H1 (cell line): ENCODE data around the gene GUF1. TPM values are rescaled to one million over a fixed set of nuclear protein-coding genes. Genes with fewer than 3 reads are reported as not detected.

Source experiments
- CTCF ChIA-PET: fragments of 300-600 bp; sonication (Branson Sonifier 250); formaldehyde crosslinking; loops from one replicate; lab custom pipeline; 2021; ENCODE audit not compliant: partially characterized antibody; lab: Charles Lee
- POLR2A ChIA-PET: fragments of 300-600 bp; sonication (Branson Sonifier 250); formaldehyde crosslinking; loops from one replicate; lab custom pipeline; 2021; ENCODE audit warnings: inconsistent platforms; ENCODE audit not compliant: partially characterized antibody; lab: Charles Lee
- DNase-seq, 2 experiments: peaks; one replicate each; pipeline versions ENCODE4 v3.0.0 to v3.0.0-alpha.2; 2010 to 2022; ENCODE audit warnings: low spot score in 2 of 2, low read depth in 1 of 2, mixed read lengths in 1 of 2
- FAIRE-seq: peaks from 2 replicates; lab custom pipeline; 2011; peaks lifted over from hg19 to GRCh38; lab: Jason Lieb, UNC
- H2AFZ ChIP-seq: 2 replicates; pipeline ENCODE4 v1.8.1; 2012; ENCODE audit warnings: low read length, inconsistent platforms
- H2AK5ac ChIP-seq: 2 replicates; pipeline ENCODE4 v1.6.1; 2013; ENCODE audit warnings: low read depth, low read length
- H2BK120ac ChIP-seq: replicated peaks from 2 replicates; pipeline ENCODE3; 2013; ENCODE audit warnings: low read depth, low read length, inconsistent platforms
- H2BK12ac ChIP-seq: 2 replicates; pipeline ENCODE4 v1.6.1; 2013; ENCODE audit warnings: low read depth, low read length
- H2BK15ac ChIP-seq: 2 replicates; pipeline ENCODE4 v1.6.1; 2013; ENCODE audit warnings: low read length
- H2BK20ac ChIP-seq: 2 replicates; pipeline ENCODE4 v1.6.1; 2013; ENCODE audit warnings: low read length
- H2BK5ac ChIP-seq: 2 replicates; pipeline ENCODE4 v1.6.1; 2013; ENCODE audit warnings: low read depth, low read length
- H3K14ac ChIP-seq: 2 replicates; pipeline ENCODE4 v1.6.1; 2013; ENCODE audit warnings: inconsistent platforms; ENCODE audit not compliant: insufficient read length
- H3K18ac ChIP-seq: 2 replicates; pipeline ENCODE4 v1.6.1; 2013; ENCODE audit warnings: low read length; ENCODE audit errors: extremely low read depth
- H3K23ac ChIP-seq: 2 replicates; pipeline ENCODE4 v1.6.1; 2013; ENCODE audit warnings: inconsistent platforms; ENCODE audit not compliant: insufficient read length
- H3K23me2 ChIP-seq: 2 replicates; pipeline ENCODE4 v1.6.1; 2013; ENCODE audit warnings: low read depth, low read length
- H3K27ac ChIP-seq: 2 replicates; pipeline ENCODE4 v1.6.1; 2011; ENCODE audit warnings: low read depth, low read length, inconsistent platforms
- H3K27me3 ChIP-seq, 4 experiments: replicated peaks in 1 of 4; 1 replicate in 1 of 4; 2 replicates in 3 of 4; pipeline versions ENCODE4 v1.6.1 to v1.8.1; 2011 to 2013; ENCODE audit warnings: low read length in 3 of 4, mild to moderate bottlenecking in 3 of 4, inconsistent platforms in 2 of 4, mixed read lengths in 2 of 4, moderate library complexity in 1 of 4; ENCODE audit not compliant: control insufficient read depth in 3 of 4, insufficient read depth in 3 of 4; ENCODE audit errors: extremely low read depth in 1 of 4
- H3K36me3 ChIP-seq, 4 experiments: 2 replicates each; pipeline versions ENCODE4 v1.6.1 to v1.8.1; 2011 to 2013; ENCODE audit warnings: mild to moderate bottlenecking in 4 of 4, low read length in 3 of 4, moderate library complexity in 2 of 4, control low read depth in 1 of 4, inconsistent platforms in 1 of 4; ENCODE audit not compliant: insufficient read depth in 4 of 4, control insufficient read depth in 2 of 4
- H3K4ac ChIP-seq: replicated peaks from 2 replicates; pipeline ENCODE3; 2013; ENCODE audit warnings: low read length, low read depth, mixed read lengths, inconsistent platforms; ENCODE audit not compliant: insufficient read length
- H3K4me1 ChIP-seq, 4 experiments: replicated peaks in 1 of 4; 1 replicate in 1 of 4; 2 replicates in 3 of 4; pipeline versions ENCODE4 v1.6.1 to v1.8.1; 2011 to 2013; ENCODE audit warnings: low read length in 3 of 4, inconsistent platforms in 2 of 4, mixed read lengths in 1 of 4; ENCODE audit not compliant: insufficient read depth in 4 of 4, control insufficient read depth in 3 of 4
- H3K4me2 ChIP-seq, 2 experiments: 2 replicates each; pipeline versions ENCODE4 v1.6.1 to v1.8.1; 2011 to 2013; ENCODE audit warnings: low read depth in 2 of 2, low read length in 2 of 2, control low read depth in 1 of 2, inconsistent platforms in 1 of 2, mild to moderate bottlenecking in 1 of 2; ENCODE audit not compliant: insufficient read depth in 1 of 2
- H3K4me3 ChIP-seq, 4 experiments: fragments of 200-600, 300-600 bp in 1 of 4; sonication (generic), shearing (Covaris generic), sonication (Bioruptor Twin) in 1 of 4; 2 replicates each; pipeline versions ENCODE4 v1.5.1 to v1.8.1; 2011 to 2016; ENCODE audit warnings: low read length in 4 of 4, low read depth in 3 of 4, control low read depth in 2 of 4, inconsistent platforms in 2 of 4, mild to moderate bottlenecking in 2 of 4, mixed read lengths in 1 of 4, moderate library complexity in 1 of 4; ENCODE audit not compliant: insufficient read depth in 2 of 4; ENCODE audit errors: extremely low read depth in 1 of 4
- H3K56ac ChIP-seq: replicated peaks from 2 replicates; pipeline ENCODE3; 2013; ENCODE audit warnings: low read depth, mild to moderate bottlenecking, mixed read lengths, low read length, inconsistent platforms; ENCODE audit not compliant: insufficient read length
- H3K79me1 ChIP-seq: 2 replicates; pipeline ENCODE4 v1.6.1; 2013; ENCODE audit warnings: low read depth, low read length, control low read depth
- H3K79me2 ChIP-seq, 2 experiments: 2 replicates each; pipeline versions ENCODE4 v1.6.1 to v1.8.1; 2012 to 2013; ENCODE audit warnings: low read length in 2 of 2, mild to moderate bottlenecking in 2 of 2, inconsistent platforms in 1 of 2; ENCODE audit not compliant: insufficient read depth in 2 of 2, control insufficient read depth in 1 of 2
- H3K9ac ChIP-seq, 4 experiments: replicated peaks in 1 of 4; 1 replicate in 1 of 4; 2 replicates in 3 of 4; pipeline versions ENCODE4 v1.6.1 to v1.8.1; 2011 to 2013; ENCODE audit warnings: low read depth in 3 of 4, low read length in 3 of 4, control low read depth in 2 of 4, mild to moderate bottlenecking in 2 of 4, moderate library complexity in 2 of 4, inconsistent platforms in 1 of 4; ENCODE audit errors: extremely low read depth in 1 of 4
- H3K9me3 ChIP-seq, 2 experiments: 2 replicates each; pipeline versions ENCODE4 v1.6.1 to v1.8.1; 2012 to 2013; ENCODE audit warnings: mild to moderate bottlenecking in 2 of 2, moderate library complexity in 2 of 2, control low read depth in 1 of 2, inconsistent platforms in 1 of 2, low read depth in 1 of 2, low read length in 1 of 2, mixed read lengths in 1 of 2; ENCODE audit not compliant: insufficient read depth in 2 of 2
- H4K20me1 ChIP-seq, 2 experiments: replicated peaks in 1 of 2; 2 replicates each; pipeline versions ENCODE3 to v1.8.1; 2011 to 2013; ENCODE audit warnings: inconsistent platforms in 2 of 2, low read length in 2 of 2, mild to moderate bottlenecking in 1 of 2; ENCODE audit not compliant: insufficient read depth in 2 of 2, control insufficient read depth in 1 of 2
- H4K5ac ChIP-seq: 2 replicates; pipeline ENCODE4 v1.6.1; 2013; ENCODE audit warnings: low read length, low read depth, mixed read lengths, inconsistent platforms; ENCODE audit not compliant: insufficient read length
- H4K8ac ChIP-seq: 2 replicates; pipeline ENCODE4 v1.8.0; 2013; ENCODE audit warnings: mild to moderate bottlenecking, moderate library complexity, low read length, inconsistent platforms; ENCODE audit not compliant: insufficient read depth; ENCODE audit errors: extremely low read depth
- H4K91ac ChIP-seq: replicated peaks from 2 replicates; pipeline ENCODE3; 2013; ENCODE audit warnings: low read length, mixed read lengths, inconsistent platforms; ENCODE audit not compliant: insufficient read length
- BCL11A ChIP-seq, 2 experiments: IDR thresholded peaks; one replicate each; pipeline ENCODE4 v1.6.1; 2011; ENCODE audit warnings: low read depth in 2 of 2, low read length in 2 of 2, mild to moderate bottlenecking in 2 of 2
- CTBP2 ChIP-seq: IDR thresholded peaks from 2 replicates; pipeline ENCODE4 v1.7.0; 2011; ENCODE audit warnings: borderline replicate concordance, mild to moderate bottlenecking, moderate library complexity, mixed read lengths, low read length; ENCODE audit not compliant: insufficient read depth, insufficient read length
- JUN ChIP-seq: IDR thresholded peaks from 2 replicates; pipeline ENCODE4 v1.6.1; 2011; ENCODE audit warnings: low read depth, mild to moderate bottlenecking, improper control_type of control experiment, low read length
- KDM1A ChIP-seq: fragments of 200-600, 300-600 bp; sonication (generic); IDR thresholded peaks from 2 replicates; pipeline ENCODE4 v1.7.1; 2016; ENCODE audit warnings: mild to moderate bottlenecking, low read length, borderline replicate concordance
- PHF8 ChIP-seq: fragments of 200-600 bp; sonication (generic); conservative IDR thresholded peaks from 2 replicates; pipeline ENCODE4 v1.7.1; 2012; ENCODE audit warnings: low read depth, mild to moderate bottlenecking, inconsistent platforms, low read length, moderate library complexity
- RBBP5 ChIP-seq: IDR thresholded peaks from 2 replicates; pipeline ENCODE4 v1.7.1; 2012; ENCODE audit warnings: low read depth, mild to moderate bottlenecking, inconsistent platforms, low read length, moderate library complexity, borderline replicate concordance
- SP4 ChIP-seq: IDR thresholded peaks from 2 replicates; pipeline ENCODE4 v1.6.1; 2012; ENCODE audit warnings: low read length, inconsistent platforms
- SRF ChIP-seq: IDR thresholded peaks from 2 replicates; pipeline ENCODE4 v1.6.1; 2011; ENCODE audit warnings: mild to moderate bottlenecking, low read depth, low read length, moderate library complexity
- SUZ12 ChIP-seq: fragments of 200-600 bp; sonication (generic); IDR thresholded peaks from 2 replicates; pipeline ENCODE4 v1.6.1; 2012; ENCODE audit warnings: mild to moderate bottlenecking, inconsistent platforms, low read length, moderate library complexity, mixed read lengths
- WGBS, 2 experiments: shearing (Covaris generic) in 1 of 2; methylation state at CpG; one replicate each; pipeline versions ENCODE4 v1.1.6 to v1.1.7; 2013 to 2015; ENCODE audit warnings: low lambda C conversion rate in 2 of 2, mixed read lengths in 2 of 2, inconsistent platforms in 1 of 2, low coverage in 1 of 2, missing lambda C conversion rate in 1 of 2; ENCODE audit not compliant: insufficient replicate concordance in 2 of 2, insufficient coverage in 1 of 2, insufficient read length in 1 of 2; ENCODE audit errors: extremely low coverage in 1 of 2, missing lambda C conversion rate in 1 of 2; 5-methylcytosine and 5-hydroxymethylcytosine counted together
- polyA plus RNA-seq, 7 experiments: library from polyadenylated mRNA; depleted of rRNA in 3 of 7; stranded (reverse) in 5 of 7; unstranded in 2 of 7; fragments of >200 nt in 5 of 7; fragments of 200-250 nt in 2 of 7; gene quantifications; 1 replicate in 5 of 7; 2 replicates in 1 of 7; 4 replicates in 1 of 7; pipeline versions ENCODE4 v1.2.1 to v1.2.3, GENCODE V29; 2011 to 2013; ENCODE audit warnings: missing spikeins in 2 of 7, mixed read lengths in 2 of 7
- total RNA-seq: library from RNA; stranded (reverse); fragmentation: NEBNext Ultra II Directional; extraction: Animal tissue kit (Norgen Biotek cat#: 25700); gene quantifications from 2 replicates; pipeline ENCODE4 v1.2.1, GENCODE V29; 2021
- TF ChIP-seq, protein P1 (sequence below): IDR thresholded peaks from 2 replicates; pipeline ENCODE4 v1.6.1; 2011; ENCODE audit warnings: low read length, improper control_type of control experiment

Gene GUF1
- total and polyA plus RNA-seq, 2 of the 8 experiments (the other 6 are each of a cell fraction or from before 2014, with no cell fraction given): 14.8 to 30.6 TPM

DNA sequence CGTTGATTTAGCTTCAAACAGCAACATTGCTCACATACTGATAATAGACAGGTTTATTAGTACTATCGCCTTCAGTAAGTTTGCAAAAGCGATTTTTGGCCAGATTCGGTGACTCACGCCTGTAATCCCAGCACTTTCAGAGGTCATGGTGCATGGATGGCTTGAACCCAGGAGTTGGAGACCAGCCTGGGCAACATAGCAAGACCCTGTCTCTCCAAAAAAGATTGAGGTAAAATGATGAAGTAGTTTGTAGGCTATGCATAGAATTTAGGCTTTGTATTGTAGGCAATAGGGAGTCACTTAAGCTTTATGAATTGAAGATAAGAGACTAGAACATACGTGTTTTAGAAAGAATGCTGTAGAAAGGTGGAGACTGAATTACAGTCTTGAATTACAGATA, 49.3 kb downstream of the GUF1 start:
- H4K5ac ChIP-seq: no peak overlapping the region
- H3K9ac ChIP-seq: no peak overlapping the region
- H3K4ac ChIP-seq: no peak overlapping the region
- no peak overlapping the region for H2AFZ ChIP-seq
- H3K56ac ChIP-seq: no peak overlapping the region
- peaks cover 0 to 31% of the 10 kb centered on the region in 2 experiments; a peak in 3 of 4 replicates for H3K79me2 ChIP-seq
- H3K4me3 ChIP-seq: no peak overlapping the region
- H3K27ac ChIP-seq: no peak overlapping the region
- peaks cover 0 to 1% of the 10 kb centered on the region in 2 experiments for H4K20me1 ChIP-seq
- H3K4me1 ChIP-seq: peaks cover 0 to 6% (median 1%) of the 10 kb centered on the region in 4 experiments; a peak in 3 of 7 replicates
- TF ChIP-seq SRF: no peak
- TF ChIP-seq, protein P1, sequence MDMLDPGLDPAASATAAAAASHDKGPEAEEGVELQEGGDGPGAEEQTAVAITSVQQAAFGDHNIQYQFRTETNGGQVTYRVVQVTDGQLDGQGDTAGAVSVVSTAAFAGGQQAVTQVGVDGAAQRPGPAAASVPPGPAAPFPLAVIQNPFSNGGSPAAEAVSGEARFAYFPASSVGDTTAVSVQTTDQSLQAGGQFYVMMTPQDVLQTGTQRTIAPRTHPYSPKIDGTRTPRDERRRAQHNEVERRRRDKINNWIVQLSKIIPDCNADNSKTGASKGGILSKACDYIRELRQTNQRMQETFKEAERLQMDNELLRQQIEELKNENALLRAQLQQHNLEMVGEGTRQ: no peak
- TF ChIP-seq PHF8: no peak
- TF ChIP-seq CTBP2: no peak
- no peak for TF ChIP-seq SP4
- TF ChIP-seq KDM1A: no peak
- no peak for TF ChIP-seq RBBP5
- no peak for TF ChIP-seq JUN
- TF ChIP-seq SUZ12: no peak
- no peak for TF ChIP-seq BCL11A (IDR thresholded peaks at IDR 0.05; ENCODE audit: low read depth in 2 of 2, low read length in 2 of 2)
- no peak overlapping the region for H2BK5ac ChIP-seq
- peaks cover 7% of the 10 kb centered on the region for H3K23me2 ChIP-seq
- peaks cover 1 to 4% (median 4%) of the 10 kb centered on the region in 4 experiments; a peak in 4 of 7 replicates for H3K27me3 ChIP-seq
- no peaks in the 10 kb centered on the region for H3K36me3 ChIP-seq
- no peak overlapping the region for H3K23ac ChIP-seq
- no peaks in the 10 kb centered on the region for H3K79me1 ChIP-seq
- no peak overlapping the region for H2BK120ac ChIP-seq
- no peak overlapping the region for H2AK5ac ChIP-seq
- no peak overlapping the region; a peak in 1 of 4 replicates for H3K4me2 ChIP-seq
- H2BK15ac ChIP-seq: no peak overlapping the region
- CTCF ChIA-PET: interaction anchor here (1.4 kb wide), 1 partner anchor 142 kb away, joined by 4 read pairs; no protein-coding TSS in a partner anchor
- no peak overlapping the region for H3K14ac ChIP-seq
- no peaks in the 10 kb centered on the region for H3K9me3 ChIP-seq
- no peak overlapping the region for H4K8ac ChIP-seq
- H2BK12ac ChIP-seq: no peak overlapping the region
- H3K18ac ChIP-seq: no peak overlapping the region
- WGBS, 2 experiments: 90% methylated on average over 6 of the region's 6 CpGs; no CpG with 5 or more reads in 1 of the 2 experiments
- no peak overlapping the region for H4K91ac ChIP-seq
- FAIRE-seq: no peak
- no peak overlapping the region for H2BK20ac ChIP-seq
- DNase-seq: no peak
- POLR2A ChIA-PET: interaction anchor here (0.6 to 2.1 kb wide), 2 partner anchors 10 to 16 kb away, joined by 3 to 8 read pairs; no protein-coding TSS in a partner anchor
